ENCODE data around the gene CDH18.

DNA sequence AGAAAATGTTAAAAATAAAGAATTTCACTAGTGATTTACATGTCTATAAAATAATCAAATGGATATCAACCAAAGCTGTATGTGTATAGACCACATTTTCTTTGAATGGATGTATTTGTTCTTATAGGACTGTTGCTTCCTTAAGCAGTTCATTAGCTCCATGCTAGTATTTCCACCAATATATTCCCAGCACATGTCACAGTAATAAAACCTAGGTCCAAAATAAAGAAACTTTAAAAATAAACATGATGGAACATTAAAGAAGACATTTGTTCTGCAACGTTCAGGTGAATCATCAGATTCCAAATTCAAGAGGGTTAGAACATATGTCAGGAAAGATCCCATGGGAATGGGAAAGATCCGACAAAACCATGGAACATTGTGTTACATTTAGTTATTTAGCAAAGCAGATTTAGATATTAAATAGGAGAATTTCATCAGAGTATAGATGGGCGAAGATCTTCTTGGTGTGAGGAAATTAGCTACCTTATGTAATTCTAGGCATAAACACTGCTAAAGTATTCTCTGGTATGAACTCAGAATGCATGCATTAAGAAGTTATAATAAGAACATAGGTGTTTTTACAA, 490.7 kb downstream of the CDH18 start:
- TF ChIP-seq, protein P1, sequence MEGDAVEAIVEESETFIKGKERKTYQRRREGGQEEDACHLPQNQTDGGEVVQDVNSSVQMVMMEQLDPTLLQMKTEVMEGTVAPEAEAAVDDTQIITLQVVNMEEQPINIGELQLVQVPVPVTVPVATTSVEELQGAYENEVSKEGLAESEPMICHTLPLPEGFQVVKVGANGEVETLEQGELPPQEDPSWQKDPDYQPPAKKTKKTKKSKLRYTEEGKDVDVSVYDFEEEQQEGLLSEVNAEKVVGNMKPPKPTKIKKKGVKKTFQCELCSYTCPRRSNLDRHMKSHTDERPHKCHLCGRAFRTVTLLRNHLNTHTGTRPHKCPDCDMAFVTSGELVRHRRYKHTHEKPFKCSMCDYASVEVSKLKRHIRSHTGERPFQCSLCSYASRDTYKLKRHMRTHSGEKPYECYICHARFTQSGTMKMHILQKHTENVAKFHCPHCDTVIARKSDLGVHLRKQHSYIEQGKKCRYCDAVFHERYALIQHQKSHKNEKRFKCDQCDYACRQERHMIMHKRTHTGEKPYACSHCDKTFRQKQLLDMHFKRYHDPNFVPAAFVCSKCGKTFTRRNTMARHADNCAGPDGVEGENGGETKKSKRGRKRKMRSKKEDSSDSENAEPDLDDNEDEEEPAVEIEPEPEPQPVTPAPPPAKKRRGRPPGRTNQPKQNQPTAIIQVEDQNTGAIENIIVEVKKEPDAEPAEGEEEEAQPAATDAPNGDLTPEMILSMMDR (conservative IDR thresholded peaks at IDR 0.05; ENCODE audit: low read length): no peak
- no peak for TF ChIP-seq EZH2phosphoT487 (IDR thresholded peaks at IDR 0.05; ENCODE audit: borderline replicate concordance, low read depth, low read length)
